GM19035 (cell line): ENCODE data around the gene CAMTA1.

Experiments used
- ATAC-seq: cut with Tn5 transposase; IDR thresholded peaks from one replicate; pipeline ENCODE4 v1.9.1; 2021; ENCODE audit not compliant: unreplicated experiment

CAMTA1 gene

DNA sequence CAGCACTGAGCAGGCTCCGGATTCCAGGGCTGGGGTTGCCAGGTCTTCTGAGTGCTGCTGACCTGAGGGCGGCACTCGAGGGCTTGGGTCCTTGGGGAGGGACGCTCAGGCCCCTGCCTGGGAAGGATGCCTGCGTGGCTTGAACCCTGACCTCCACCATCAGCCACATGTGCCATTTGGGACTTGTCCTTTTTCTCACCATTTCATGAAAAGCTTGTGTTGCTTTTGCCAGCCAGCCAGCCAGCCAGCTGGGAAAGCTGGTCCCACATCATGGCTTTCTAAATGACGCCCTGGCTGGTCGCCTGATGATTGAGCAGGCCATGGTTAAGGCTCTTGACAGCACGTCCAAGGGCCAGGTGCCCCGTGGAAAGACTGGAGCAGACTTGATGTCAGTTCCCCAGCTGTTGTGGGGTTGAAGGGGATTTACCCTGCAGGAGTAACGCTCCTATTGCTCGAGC, 168.7 kb downstream of the CAMTA1 start:
- ATAC-seq = no peak

DNA sequence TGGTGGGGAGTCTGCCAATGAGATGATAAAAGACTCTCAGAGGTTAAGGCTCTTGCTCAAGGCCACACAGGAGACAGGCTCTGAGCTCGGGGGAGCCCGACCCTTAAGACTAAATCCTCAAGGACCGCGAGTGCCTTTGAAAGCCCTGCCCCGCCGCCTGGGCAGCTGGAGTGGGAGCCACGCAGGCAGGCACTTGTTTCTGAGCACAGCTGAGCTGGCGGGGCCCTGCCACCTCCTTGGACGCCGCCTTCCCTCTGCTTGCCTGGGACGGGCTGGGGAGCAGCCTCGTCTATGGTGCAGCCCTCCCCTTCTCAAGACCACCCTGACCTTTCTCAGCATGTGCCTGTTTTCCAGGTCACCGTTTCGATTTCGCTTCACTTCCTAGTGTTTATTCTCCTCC, 169.3 kb downstream of the CAMTA1 start:
- no peak for ATAC-seq

DNA sequence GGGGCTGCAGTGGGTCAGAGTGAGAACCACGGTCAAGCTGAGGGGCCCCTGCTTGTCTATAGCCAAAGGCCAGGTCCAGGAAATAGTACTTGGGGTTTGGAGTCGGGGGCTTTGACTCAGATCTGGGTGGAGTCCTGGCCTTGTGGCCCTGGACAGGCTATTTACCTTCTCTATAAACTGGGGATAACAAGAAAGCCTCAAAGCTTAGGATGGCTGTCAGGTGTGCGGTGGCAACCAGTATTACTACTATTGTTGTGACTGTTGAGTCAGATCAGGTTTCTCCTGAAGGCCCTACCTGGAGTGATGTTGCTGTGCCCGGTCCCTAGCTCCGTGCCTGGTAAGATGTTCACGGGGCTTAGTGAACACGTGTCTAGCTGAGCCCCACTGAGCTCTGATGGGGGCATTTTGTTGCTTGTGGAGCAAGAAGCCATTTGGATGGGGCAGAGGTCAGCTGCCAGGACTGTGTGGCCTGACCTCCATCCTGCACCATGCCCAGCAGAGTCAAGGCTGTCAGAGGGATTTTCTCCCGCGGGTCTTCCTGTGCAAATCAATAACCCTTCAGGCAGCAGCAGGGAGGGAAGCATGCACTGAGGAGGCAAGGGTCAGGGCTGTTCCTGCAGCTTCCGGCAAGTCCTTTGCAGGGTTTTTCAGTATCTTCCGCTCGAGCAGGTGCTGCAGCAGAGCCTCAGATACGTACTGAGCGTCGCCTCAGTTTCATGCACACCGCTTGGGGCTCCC, 170.3 kb downstream of the CAMTA1 start:
- no peak for ATAC-seq

DNA sequence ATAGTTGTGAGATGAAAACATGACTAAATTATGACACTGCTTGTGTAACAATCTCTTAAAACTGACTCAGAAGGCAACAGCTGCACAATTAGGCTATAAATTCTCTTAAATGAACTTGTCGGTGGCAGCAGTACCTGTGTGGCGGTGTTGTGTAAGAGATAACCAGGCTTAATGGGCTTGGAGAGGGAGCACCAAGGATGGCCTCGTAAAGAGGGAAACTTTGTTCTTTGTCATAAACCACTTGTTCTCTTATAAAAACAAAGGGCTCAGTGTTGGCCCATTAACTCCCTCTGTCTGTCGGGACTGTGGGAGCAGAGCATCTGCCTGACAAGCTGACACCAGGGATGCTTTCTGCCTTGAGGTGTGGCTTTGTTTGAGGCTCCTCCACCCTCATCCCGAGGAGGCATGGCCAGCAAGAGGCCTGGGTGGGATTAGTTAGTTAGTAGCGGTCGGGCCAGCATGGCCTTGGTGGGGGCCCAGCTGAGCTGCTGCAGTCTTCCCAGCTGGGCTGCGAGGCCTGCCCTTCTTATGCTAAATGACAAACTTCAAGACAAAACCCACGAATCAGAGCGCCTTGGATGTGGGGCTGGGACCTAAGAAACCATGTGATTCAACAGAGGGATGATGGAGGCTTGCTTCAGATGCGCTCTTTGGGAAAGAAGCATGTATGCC, 171.4 kb downstream of the CAMTA1 start:
- ATAC-seq = no peak

DNA sequence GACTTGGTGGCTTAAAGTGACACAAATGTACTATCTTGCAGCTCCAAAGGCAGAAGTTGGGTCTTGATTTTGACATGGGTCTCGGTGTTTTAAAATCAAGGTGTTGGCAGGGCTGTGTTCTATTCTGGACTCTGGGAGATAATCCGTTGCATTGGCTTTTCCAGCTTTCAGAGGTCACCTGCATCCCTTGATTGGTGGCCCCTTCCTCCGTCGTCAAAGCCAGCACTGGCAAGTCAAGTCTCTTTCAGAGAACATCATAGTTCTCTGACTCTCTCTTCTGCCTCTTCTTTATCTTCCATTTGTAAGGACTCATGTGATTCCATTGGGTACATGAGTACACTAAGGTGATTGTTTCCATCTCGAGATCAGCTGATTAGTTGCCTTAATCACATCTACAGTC, 172.1 kb downstream of the CAMTA1 start:
- ATAC-seq = no peak

DNA sequence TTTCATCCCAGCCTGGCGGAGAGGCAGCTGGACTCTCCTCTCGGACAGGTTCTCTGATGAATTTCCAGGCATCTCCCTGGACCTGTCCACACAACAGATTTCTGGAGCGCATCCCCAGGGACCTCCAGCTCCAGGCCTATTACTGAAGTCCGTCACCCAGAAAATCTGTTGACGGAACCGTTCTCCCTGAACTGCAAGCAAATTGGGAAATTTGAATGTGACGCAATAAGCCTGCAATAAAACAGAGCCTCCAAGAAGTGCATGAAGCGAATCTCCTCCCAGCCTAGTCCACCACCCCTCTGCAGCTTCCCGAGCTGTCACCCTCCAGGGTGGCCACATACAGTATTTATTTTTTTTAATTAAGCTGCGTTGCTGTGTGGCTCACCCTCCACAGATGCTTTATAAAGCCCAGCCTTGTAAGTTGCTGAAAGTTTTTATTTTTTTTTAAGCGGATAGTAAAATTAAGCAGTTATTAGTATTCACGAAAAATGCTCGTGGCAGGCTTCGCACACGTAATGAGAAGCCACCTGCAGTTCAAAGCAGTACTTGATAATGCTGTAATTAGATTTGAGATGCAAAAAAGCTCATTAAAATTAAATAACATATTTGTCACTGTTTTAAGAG, 173.3 kb downstream of the CAMTA1 start:
- ATAC-seq = no peak

DNA sequence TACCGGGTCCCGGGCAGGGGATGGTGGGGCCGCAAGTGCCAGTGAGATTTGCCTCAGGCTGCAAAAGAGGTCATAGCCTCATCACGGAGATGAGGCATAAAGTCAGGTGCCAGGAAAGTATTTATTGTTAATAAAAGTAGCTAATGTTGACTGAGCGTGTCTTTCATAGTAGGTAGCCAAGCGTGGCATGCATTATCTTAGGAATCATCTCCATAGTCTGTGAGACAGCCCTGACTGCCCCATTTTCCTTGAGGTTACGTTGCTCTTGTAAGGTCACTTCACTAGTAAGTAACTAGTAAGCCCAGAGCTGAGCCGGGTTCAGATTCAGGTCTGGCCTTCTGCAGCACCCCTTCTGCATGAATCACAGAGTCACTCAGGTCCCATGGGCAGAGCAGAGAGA, 174.2 kb downstream of the CAMTA1 start:
- ATAC-seq = no peak

DNA sequence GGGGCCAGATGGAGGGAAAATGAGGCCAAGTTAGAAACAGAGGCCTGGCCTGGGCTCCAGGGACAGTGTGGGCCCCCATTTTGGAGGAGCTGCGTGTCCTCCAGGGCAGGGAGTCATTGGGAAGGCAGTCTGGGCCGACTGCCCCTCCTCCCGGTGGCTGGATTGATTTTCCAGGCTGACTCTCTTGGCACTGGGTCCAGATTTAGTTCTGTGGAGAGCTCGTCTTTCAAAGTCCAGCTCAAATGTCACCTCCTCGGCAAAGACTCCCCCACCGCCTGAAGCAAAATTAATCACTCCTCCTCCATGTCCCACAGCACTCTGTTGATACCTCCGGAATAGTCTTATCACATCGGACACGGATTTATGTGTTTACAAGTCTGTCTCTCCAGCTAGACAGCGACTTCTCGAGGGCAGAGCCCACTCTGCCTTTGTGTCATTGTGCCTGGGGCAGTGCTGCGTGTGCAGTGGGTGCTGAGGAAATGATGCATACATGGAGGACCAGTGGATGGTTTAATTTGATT, 175.1 kb downstream of the CAMTA1 start:
- ATAC-seq = no peak

DNA sequence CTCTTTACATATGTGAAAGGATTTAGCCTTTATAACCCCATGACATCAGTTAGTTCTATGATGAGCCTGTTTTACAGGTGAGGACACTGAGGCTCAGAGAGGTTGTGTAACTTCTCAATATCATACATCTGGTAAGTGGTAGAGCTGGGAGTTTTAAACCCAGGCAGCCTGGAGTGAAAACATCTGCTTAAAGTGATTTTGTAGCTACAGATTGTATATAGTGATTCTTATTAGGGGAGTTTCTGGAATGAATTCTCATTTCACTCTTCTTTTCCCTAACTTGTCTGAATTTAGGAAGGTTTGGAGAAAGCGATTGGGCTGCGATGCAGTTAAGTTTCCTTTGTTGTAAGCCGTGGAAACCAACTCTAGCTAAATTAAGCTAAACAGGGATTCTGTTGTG, 175.6 kb downstream of the CAMTA1 start:
- no peak for ATAC-seq

DNA sequence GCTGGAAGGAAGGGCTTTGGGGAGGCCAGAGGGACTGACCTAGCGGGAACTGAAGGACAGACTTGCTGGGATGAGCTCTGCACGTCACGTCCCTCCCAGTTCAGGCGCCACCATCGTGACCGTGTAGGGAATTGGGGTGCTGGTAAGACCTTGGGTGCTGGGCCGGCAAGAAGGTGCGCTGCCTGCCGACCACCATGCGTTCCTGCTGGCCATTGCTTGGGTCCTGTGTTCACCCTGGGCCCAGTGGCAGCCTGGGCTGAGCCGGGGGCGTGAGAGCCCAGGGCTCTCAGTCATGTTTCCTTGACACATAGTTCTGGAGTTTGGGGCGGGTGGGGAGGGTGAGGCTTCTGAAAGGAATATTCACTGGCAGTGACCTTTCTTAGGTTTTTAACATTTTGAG, 176.0 kb downstream of the CAMTA1 start:
- no peak for ATAC-seq

DNA sequence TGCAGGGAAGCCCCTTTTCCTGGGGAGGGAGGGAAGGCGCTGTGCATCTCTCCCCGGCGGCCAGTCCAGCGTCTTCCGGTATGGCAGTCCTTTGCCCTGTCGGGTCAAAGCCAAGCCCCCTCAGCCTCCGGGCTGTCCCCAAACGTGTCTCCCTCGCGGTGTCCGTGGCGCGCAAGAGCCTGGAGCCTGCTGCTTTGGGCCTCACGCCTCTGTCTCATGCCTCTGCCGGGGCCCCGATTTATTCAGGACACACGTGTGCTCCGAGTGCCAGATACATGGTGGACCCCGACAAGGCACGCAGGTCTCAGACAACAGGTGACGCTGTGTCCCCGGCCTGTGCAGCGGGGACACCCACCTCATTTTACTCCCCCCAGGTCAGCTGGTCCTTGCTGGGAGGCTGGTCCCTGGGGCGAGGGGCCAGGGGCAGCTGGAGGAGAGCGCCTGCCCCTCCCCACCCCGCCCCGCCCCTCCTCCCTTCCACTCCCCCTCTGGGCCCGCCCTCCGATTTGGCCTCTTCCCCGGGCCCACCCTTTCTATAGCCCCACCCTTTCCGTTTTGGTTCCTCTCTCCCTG, 176.7 kb downstream of the CAMTA1 start:
- no peak for ATAC-seq

DNA sequence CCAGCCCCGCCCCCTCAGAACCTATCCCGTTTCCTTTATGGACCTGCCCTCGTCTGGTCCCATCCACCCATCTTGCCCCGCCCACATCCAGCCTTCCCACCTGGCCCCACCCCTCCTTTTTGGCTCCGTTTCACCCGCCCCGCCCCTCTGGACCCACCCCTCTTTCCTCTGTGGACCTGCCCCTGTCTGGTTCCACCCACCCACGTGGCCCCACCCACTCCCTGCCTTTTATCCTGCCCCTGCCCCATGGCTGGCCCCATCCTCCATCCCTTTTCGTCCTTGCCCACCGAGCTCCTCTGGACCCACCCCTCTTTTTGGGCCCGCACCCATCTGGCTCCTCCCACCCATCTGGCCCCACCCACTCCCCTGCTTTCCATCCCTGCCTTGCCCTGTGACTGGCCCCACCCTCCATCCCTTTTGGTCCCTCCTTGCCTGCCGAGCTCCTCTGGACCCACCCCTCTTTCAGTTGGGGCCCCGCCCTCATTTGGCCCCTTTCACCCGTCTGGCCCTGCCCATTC, 177.3 kb downstream of the CAMTA1 start:
- ATAC-seq = no peak

DNA sequence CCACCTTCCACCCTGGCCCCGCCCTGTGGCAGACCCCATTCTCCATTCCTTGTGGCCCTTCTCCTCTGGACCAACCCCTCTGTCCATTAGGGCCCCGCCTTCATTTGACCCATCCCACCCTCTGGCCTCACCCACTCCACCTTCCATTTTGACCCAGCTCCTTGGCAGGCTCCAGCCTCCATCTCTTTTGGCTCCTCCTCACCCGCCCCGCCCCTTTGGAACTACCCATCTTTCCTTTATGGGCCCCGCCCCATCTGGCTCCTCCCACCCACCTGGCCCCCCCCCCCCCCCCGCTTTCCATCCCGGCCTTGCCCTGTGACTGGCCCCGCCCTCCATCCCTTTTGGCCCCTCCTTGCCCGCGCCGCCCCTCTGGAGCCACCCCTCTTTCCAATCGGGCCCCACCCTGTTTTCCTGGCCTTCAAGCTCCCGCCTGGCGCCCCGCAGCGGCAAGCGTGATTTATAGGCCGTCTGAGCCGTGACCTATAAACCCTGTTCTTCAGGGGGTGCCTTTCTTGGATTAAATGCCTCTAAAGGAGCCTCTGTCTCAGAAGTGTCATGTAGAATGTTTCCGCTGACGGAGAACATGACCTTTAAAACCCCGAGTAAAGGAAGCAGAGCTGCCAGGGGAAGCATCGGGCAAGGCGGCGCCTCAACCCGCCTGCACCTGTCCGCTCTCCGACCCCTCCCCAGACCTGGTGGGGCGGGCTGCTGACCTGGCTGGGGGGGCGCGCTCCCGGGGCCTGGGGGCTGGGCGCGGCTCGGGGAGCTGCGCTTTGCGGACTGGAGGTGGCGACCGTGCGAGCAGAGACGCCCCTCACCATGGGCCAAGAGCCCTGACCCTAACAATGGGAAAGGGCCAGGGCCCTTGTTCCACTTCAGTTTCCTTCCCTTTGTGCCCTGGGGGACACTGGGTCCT, 178.0 kb downstream of the CAMTA1 start:
- ATAC-seq = no peak

DNA sequence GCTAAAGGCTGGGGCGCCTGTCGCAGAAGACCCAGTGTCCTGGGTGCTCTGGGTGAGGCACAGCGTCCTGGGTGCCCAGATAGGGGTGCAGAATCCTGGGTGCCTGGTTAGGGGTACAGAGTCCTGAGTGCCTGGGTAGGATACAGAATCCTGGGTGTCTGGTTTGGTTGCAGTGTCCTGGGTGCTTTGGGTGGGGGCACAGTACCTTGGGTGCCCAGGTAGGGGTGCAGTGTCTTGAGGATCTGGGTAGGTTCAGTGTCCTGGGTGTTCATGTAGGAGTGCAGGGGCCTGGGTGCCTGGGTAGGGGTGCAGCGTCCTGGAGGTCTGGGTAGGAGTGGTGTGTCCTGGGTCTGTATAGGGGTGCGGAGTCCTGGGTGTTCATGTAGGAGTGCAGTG, 178.7 kb downstream of the CAMTA1 start:
- ATAC-seq = no peak

DNA sequence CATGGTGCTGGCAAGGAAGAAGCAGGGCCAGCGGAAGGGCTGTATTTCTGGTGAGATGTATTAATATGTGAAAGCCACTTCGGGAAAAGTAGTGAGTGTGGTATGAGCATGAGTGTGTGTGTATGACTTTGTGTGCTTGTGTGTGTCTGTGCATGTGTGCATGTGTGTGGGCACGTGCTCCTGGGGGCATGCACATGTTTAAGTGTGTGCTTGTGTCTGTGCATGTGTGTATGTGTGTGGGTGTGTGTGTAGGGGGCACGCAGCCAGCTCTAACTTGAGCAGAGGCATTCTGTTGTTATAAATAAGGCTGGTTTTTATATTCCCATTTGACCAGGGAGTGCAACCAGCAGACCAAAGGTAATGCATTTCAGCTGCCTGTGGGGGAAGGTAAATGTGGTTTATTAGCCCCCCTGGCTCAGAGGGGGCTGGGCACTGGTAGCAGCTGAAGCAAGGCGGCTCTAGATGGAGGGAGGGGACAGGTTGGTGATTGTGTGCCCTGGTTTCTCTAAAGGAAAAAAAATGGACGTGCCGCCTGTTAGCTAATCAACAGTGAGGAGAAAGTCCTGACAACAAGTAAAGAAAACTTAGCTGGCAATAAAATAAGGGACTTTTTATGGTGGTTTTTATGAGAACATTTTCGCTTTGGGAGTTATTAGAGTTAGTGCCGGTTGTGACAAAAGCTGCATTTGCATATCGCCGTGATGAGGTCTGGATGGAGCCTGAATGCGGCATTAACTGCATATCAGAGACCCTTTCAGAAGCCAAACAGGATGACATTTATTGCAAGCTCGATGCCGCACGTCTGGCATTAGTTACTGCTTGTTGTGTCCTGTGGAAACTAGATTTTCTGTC, 180.1 kb downstream of the CAMTA1 start:
- no peak for ATAC-seq

DNA sequence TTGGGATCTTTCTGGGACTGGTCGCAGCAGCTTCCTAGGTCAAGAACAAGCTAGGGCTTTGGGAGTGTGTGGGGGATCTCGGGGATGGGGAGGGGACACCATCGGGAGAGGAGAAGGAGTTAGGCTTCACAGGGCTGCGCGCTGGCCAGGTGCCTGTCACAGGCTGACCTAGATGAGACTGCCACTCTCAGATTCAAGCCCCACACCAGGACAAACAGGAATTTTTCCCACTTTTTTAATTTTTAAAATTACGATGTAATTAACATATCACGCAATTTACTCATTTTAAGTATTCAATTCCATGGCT, 180.6 kb downstream of the CAMTA1 start:
- no peak for ATAC-seq

DNA sequence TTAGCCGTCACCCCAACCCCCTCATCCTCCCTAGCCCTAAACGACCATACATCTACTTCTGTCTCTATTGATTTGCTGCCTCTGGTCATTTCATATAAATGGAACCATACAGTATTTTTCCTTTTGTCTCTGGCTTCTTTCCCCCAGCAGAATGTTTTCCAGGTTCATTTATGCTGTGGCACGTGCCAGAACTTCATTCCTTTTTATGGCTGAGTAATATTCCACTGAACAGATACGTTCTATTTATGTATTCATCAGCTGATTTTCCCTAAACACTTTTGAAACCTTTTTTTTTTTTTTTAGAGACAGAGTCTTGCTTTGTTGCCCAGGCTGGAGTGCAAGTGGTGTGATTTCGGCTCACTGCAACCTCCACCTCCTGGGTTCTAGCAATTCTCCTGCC, 181.1 kb downstream of the CAMTA1 start:
- ATAC-seq = no peak

DNA sequence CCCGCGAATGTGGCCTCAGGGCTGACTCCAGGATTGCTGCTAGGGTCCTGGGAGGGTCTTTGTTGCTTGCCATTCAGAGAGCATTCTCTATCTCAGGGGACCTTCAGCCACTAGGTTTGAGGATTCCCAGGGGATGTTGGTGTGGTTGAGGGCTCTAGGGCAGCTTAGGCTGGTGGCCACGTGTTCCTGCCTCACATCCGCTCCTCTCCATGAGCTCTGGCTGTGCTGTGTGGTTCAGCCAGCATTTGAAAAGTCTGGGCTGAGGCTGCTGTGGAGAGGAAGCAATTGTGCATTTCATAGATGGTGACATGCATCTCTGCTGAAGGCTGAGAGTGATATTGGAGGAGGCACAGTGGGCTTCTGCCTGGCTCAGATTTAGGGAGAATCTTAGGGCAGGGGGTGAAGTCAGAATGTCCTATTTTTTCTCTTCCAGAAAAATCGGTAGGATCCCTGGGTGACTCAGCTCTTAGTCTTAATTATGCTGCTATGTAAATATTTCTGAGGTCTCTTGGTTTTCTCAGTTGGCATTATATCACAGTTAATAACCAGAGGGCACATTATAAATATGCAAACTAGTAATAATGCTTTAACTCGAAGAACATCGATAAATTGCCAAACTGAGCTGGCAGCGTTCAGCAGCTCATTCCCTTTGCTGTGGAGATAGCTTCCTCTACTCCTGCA, 182.3 kb downstream of the CAMTA1 start:
- no peak for ATAC-seq

DNA sequence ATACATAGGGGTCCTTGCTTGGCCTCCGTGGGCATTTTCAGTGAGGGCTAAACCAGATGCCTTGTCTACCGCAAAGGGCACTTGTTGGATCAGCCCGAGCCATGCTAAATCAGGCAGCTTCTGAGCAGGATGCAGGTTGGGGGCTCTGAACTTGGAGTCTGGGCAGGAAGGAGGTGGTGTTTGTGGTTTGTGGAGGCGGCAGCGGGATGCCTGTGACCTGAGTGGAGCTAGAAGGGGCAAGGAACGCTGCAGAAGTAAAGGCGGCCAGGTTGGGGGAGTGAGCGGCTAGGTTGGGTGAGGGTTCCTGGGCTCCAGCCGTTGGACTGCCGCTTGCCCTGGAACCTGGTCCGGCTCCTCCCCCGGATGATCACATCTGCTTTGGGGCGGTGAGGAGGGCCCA, 183.9 kb downstream of the CAMTA1 start:
- ATAC-seq = no peak
